Measurements from ENCODE around the gene LGI4. TPM values are rescaled to one million over a fixed set of nuclear protein-coding genes. Genes with fewer than 3 reads are reported as not detected.

Gene LGI4
- total RNA-seq, 2 donors from 2014 or later, result 1.6 to 3.9 TPM

GRCh38 chr19:35161434-35161743, 26.5 kb upstream of the LGI4 start:
- no peaks in the 10 kb centered on the region for H3K27me3 ChIP-seq
- TF ChIP-seq CTCF (IDR thresholded peaks at IDR 0.05) (no peak), POLR2A (IDR thresholded peaks at IDR 0.05) (no peak)
- no peaks in the 10 kb centered on the region for H3K36me3 ChIP-seq (replicated peaks in 1 of 2; ENCODE audit: insufficient read depth in 1 of 2, low read depth in 2 of 2)
- peaks cover 0 to 10% (median 0%) of the 10 kb centered on the region in 3 donors for H3K9me3 ChIP-seq
- no peaks in the 10 kb centered on the region for H3K4me1 ChIP-seq
- H3K4me3 ChIP-seq, result no peak overlapping the region
- H3K27ac ChIP-seq, result no peak overlapping the region
- ATAC-seq, result no peak
- 94 to 100% methylated on average over 2 of the region's 2 CpGs for WGBS, 2 donors
- intact Hi-C loops (cut with DNase I), result no loop called here
- no peak for DNase-seq

GRCh38 chr19:35160629-35161433, 26.0 kb upstream of the LGI4 start:
- DNase-seq (no peak), ATAC-seq (no peak)
- WGBS, 2 donors, result 79 to 82% methylated on average over 9 of the region's 9 CpGs
- Histone ChIP-seq H3K27me3 (no peaks in the 10 kb centered on the region), H3K9me3 (peaks cover 0 to 4% (median 0%) of the 10 kb centered on the region in 3 donors), H3K4me1 (no peaks in the 10 kb centered on the region), H3K4me3 (no peak overlapping the region), H3K36me3 (replicated peaks in 1 of 2; ENCODE audit: insufficient read depth in 1 of 2, low read depth in 2 of 2) (no peaks in the 10 kb centered on the region), H3K27ac (no peak overlapping the region)
- TF ChIP-seq CTCF (IDR thresholded peaks at IDR 0.05), result no peak
- TF ChIP-seq POLR2A (IDR thresholded peaks at IDR 0.05), result no peak
- intact Hi-C loops (cut with DNase I), result no loop called here

GRCh38 chr19:35159606-35160005, 24.7 kb upstream of the LGI4 start:
- Histone ChIP-seq H3K36me3 (replicated peaks in 1 of 2; ENCODE audit: insufficient read depth in 1 of 2, low read depth in 2 of 2) (no peaks in the 10 kb centered on the region), H3K9me3 (no peaks in the 10 kb centered on the region), H3K27me3 (peaks cover 0 to 5% of the 10 kb centered on the region in 2 donors), H3K27ac (no peak overlapping the region), H3K4me3 (no peak overlapping the region), H3K4me1 (peaks cover 7% of the 10 kb centered on the region)
- intact Hi-C loops (cut with DNase I), result no loop called here
- 51 to 60% methylated on average over 8 of the region's 8 CpGs for WGBS, 2 donors
- DNase-seq (no peak), ATAC-seq (no peak)
- TF ChIP-seq POLR2A (IDR thresholded peaks at IDR 0.05) (no peak), CTCF (IDR thresholded peaks at IDR 0.05) (no peak)

GRCh38 chr19:35157431-35157830, 22.6 kb upstream of the LGI4 start:
- 78 to 85% methylated on average over 4 of the region's 4 CpGs for WGBS, 2 donors
- H3K27ac ChIP-seq, result no peak overlapping the region
- ATAC-seq, result no peak
- H3K4me3 ChIP-seq, result no peak overlapping the region
- H3K4me1 ChIP-seq, result peaks cover 18% of the 10 kb centered on the region
- peaks cover 0 to 20% of the 10 kb centered on the region in 2 donors for H3K27me3 ChIP-seq
- DNase-seq, result no peak
- TF ChIP-seq POLR2A (IDR thresholded peaks at IDR 0.05) (no peak), CTCF (IDR thresholded peaks at IDR 0.05) (no peak)
- no peaks in the 10 kb centered on the region for H3K9me3 ChIP-seq
- no peaks in the 10 kb centered on the region for H3K36me3 ChIP-seq (replicated peaks in 1 of 2; ENCODE audit: insufficient read depth in 1 of 2, low read depth in 2 of 2)
- intact Hi-C loops (cut with DNase I), result no loop called here

- no peaks in the 10 kb centered on the region for H3K9me3 ChIP-seq
- peaks cover 0 to 20% of the 10 kb centered on the region in 2 donors for H3K27me3 ChIP-seq
- intact Hi-C loops (cut with DNase I), result no loop called here
- TF ChIP-seq CTCF (IDR thresholded peaks at IDR 0.05) (no peak), POLR2A (IDR thresholded peaks at IDR 0.05) (no peak)
- H3K27ac ChIP-seq, result no peak overlapping the region
- WGBS, 2 donors, result 58 to 78% methylated on average over 7 of the region's 7 CpGs
- H3K4me1 ChIP-seq, result peaks cover 18% of the 10 kb centered on the region
- H3K36me3 ChIP-seq (replicated peaks in 1 of 2; ENCODE audit: insufficient read depth in 1 of 2, low read depth in 2 of 2), result no peaks in the 10 kb centered on the region
- H3K4me3 ChIP-seq, result no peak overlapping the region
- DNase-seq, result no peak
- no peak for ATAC-seq
These were observed 21.8 kb upstream of the LGI4 start for GRCh38 chr19:35156673-35157014.
